ENCODE measurements around the gene CLEC6A.

DNA sequence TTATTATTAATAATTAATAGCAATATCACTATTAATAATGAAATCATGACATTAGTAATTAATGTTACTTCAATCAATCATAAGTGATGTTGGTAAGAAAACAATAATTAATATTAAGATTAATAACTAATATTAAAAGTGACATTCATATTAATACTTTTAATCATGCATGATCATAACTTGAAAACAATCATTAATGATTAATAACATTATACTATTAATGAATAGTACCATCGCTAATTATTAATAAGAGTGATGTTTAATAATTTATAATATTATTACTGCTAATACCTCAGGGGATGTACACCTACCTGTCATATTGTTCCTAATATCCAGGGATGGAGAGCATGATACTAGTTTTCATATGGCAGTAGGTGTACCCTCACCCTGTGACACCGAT lies 10.0 kb upstream of the CLEC6A start:
- TF ChIP-seq POLR2A (IDR thresholded peaks at IDR 0.05; ENCODE audit: extremely low read depth, insufficient read length) = no peak
- TF ChIP-seq, protein P1, sequence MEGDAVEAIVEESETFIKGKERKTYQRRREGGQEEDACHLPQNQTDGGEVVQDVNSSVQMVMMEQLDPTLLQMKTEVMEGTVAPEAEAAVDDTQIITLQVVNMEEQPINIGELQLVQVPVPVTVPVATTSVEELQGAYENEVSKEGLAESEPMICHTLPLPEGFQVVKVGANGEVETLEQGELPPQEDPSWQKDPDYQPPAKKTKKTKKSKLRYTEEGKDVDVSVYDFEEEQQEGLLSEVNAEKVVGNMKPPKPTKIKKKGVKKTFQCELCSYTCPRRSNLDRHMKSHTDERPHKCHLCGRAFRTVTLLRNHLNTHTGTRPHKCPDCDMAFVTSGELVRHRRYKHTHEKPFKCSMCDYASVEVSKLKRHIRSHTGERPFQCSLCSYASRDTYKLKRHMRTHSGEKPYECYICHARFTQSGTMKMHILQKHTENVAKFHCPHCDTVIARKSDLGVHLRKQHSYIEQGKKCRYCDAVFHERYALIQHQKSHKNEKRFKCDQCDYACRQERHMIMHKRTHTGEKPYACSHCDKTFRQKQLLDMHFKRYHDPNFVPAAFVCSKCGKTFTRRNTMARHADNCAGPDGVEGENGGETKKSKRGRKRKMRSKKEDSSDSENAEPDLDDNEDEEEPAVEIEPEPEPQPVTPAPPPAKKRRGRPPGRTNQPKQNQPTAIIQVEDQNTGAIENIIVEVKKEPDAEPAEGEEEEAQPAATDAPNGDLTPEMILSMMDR (IDR thresholded peaks at IDR 0.05; ENCODE audit: low read depth, low read length) = no peak
- TF ChIP-seq, protein P2, sequence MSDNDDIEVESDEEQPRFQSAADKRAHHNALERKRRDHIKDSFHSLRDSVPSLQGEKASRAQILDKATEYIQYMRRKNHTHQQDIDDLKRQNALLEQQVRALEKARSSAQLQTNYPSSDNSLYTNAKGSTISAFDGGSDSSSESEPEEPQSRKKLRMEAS (IDR thresholded peaks at IDR 0.05; ENCODE audit: low read depth, low read length) = no peak
- no peak for TF ChIP-seq MYC (IDR thresholded peaks at IDR 0.05; ENCODE audit: low read depth, low read length)

Measured in NB4 (cell line).